ENCODE results near the gene CNTN4. TPM values are rescaled to one million over a fixed set of nuclear protein-coding genes. Genes with fewer than 3 reads are reported as not detected.
A peak's percentile ranks its signal among the peaks of the same experiment; 100 is the strongest.

The CNTN4 gene
- total RNA-seq, 1 donor from 2014 or later = 16.5 TPM

DNA sequence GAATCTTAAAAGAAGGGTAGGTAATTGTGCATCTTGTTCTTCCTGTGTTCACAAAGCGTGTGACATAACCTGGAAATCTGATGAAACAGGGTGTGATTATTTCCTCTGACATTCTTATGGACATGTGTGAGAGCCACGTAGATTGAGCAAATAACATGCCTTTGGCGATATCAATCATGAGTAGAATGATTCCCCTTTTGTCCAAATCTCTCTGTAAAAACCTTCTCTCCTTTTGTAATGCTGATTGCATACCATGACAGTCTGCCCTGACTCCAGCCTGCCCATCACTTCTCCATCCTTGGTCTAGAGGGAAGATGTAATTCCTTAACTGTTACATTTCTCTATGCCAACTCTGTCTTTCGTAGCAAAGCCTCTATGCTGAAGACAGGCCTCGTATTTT is 896.5 kb downstream of the CNTN4 start:
- no peak for DNase-seq (ENCODE audit: low read depth)
- no peaks in the 10 kb centered on the region for H3K36me3 ChIP-seq (ENCODE audit: control insufficient read depth, insufficient read depth, low read length)
- TF ChIP-seq, protein P1, sequence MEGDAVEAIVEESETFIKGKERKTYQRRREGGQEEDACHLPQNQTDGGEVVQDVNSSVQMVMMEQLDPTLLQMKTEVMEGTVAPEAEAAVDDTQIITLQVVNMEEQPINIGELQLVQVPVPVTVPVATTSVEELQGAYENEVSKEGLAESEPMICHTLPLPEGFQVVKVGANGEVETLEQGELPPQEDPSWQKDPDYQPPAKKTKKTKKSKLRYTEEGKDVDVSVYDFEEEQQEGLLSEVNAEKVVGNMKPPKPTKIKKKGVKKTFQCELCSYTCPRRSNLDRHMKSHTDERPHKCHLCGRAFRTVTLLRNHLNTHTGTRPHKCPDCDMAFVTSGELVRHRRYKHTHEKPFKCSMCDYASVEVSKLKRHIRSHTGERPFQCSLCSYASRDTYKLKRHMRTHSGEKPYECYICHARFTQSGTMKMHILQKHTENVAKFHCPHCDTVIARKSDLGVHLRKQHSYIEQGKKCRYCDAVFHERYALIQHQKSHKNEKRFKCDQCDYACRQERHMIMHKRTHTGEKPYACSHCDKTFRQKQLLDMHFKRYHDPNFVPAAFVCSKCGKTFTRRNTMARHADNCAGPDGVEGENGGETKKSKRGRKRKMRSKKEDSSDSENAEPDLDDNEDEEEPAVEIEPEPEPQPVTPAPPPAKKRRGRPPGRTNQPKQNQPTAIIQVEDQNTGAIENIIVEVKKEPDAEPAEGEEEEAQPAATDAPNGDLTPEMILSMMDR (IDR thresholded peaks at IDR 0.05; ENCODE audit: insufficient read depth, low read length, poor library complexity, severe bottlenecking) = no peak
- H3K4me3 ChIP-seq (ENCODE audit: low read depth, low read length) = no peak overlapping the region
- H3K27me3 ChIP-seq (ENCODE audit: control insufficient read depth, insufficient read depth, low read length) = no peaks in the 10 kb centered on the region

DNA sequence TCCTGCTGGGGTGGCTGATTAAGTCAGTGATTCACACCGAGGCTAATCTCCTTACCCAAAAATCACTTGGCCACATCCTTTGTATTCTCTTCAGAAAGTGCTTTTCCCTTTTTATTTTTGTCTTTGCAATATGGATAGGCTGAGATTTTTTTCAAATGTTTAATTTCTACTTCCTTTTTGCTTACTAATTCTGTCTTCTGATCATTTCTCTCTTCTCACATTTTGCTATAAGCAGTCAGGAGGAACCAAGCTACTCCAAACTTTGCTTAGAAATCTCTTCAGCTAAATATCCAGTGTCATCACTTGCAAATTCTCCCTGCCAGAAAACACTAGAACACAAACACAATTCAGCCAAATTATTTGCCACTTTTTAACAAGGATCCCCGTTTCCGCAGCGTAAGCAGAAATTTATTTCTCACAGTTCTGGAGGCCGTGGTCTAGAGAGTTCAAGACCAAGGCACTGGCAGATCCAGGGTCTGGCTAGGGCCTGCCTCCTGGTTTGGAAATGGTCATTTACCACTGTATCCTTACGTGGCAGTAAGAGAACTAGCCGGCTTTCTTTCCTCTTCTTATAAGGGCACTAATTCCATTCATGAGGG is 906.6 kb downstream of the CNTN4 start:
- TF ChIP-seq, protein P1 (IDR thresholded peaks at IDR 0.05; ENCODE audit: insufficient read depth, low read length, poor library complexity, severe bottlenecking) = no peak
- no peak for DNase-seq (ENCODE audit: low read depth)
- Histone ChIP-seq H3K36me3 (ENCODE audit: control insufficient read depth, insufficient read depth, low read length) (no peaks in the 10 kb centered on the region), H3K4me3 (ENCODE audit: low read depth, low read length) (no peak overlapping the region), H3K27me3 (ENCODE audit: control insufficient read depth, insufficient read depth, low read length) (no peaks in the 10 kb centered on the region)

DNA sequence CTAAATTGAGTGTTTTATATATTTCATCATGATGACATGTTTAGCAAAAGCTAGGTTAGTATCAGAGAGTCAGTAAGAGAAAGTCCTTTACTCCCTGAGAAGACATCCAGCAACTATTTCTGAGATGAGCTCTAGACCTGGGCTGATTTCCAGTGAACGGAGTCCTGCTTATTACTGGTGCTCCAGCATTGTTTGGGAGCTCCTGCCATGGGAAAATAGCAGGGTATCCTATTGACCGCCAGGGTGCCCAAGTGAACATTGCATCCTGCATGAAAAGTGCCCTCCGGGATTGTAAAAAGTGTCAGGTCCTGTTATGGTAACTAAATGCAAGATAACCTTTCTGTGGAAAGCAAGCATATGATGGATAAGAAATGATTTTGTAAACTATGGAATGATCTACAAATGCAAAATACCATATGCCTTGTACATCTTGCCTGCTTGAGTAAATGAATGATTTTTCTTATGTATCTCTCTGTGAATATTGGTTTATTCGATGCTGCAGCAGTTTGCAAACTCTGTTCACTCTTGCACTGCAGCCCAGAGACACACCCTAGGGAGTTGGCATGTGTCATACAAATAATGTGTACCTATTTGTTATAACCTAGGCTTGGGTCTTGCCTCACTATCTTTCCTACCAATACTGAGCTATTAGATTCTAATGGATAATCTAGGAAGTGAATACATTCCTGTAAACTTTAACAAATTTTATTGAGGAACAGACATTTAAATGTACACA is 914.8 kb downstream of the CNTN4 start:
- Histone ChIP-seq H3K36me3 (ENCODE audit: control insufficient read depth, insufficient read depth, low read length) (no peaks in the 10 kb centered on the region), H3K27me3 (ENCODE audit: control insufficient read depth, insufficient read depth, low read length) (no peaks in the 10 kb centered on the region), H3K4me3 (ENCODE audit: low read depth, low read length) (no peak overlapping the region)
- DNase-seq (ENCODE audit: low read depth) = no peak
- TF ChIP-seq, protein P1 (IDR thresholded peaks at IDR 0.05; ENCODE audit: insufficient read depth, low read length, poor library complexity, severe bottlenecking) = no peak

DNA sequence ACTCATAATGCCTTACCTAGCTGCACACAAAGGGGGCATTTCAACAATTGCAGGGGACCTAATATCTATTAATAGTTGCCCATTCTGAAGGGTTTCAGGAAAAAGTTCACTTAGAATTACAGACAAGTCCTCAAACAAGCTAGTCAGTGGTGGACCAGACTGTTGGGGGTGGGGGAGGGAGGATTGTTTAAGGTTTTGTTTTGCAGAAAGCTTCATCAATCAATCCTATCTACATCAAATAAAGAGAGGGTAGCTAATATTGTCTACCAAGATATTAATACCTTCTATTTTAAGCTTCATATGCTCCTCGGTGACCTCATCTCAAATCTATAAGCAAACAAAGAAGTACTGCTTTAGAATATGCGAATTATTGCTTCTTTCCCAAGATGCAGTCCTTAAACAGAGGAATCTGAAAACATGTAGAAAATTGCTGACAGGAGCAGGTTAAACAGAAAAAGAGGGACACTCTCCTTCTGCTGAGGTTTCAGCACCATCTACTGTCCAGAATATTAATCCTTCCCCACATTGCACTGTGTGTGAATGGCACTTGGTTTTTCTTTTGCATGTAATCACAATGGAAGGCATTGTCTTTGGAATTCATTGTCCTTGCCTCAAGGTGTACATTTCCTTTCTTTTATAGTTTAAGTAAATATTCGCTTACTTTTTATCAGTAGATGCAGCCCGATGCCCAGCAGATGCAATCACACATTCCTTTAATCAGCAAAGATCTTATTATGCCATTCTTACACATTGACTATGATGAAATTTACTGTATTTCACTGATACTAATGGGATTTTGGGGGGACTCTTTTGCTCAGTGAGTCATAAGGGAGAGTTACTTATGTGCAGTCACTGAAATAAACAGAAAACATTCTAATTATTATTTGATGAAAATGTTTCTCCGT is 916.8 kb downstream of the CNTN4 start:
- Histone ChIP-seq H3K4me3 (ENCODE audit: low read depth, low read length) (no peak overlapping the region), H3K36me3 (ENCODE audit: control insufficient read depth, insufficient read depth, low read length) (no peaks in the 10 kb centered on the region), H3K27me3 (ENCODE audit: control insufficient read depth, insufficient read depth, low read length) (no peaks in the 10 kb centered on the region)
- DNase-seq (ENCODE audit: low read depth) = no peak
- TF ChIP-seq, protein P1 (IDR thresholded peaks at IDR 0.05; ENCODE audit: insufficient read depth, low read length, poor library complexity, severe bottlenecking) = peak; percentile 39

DNA sequence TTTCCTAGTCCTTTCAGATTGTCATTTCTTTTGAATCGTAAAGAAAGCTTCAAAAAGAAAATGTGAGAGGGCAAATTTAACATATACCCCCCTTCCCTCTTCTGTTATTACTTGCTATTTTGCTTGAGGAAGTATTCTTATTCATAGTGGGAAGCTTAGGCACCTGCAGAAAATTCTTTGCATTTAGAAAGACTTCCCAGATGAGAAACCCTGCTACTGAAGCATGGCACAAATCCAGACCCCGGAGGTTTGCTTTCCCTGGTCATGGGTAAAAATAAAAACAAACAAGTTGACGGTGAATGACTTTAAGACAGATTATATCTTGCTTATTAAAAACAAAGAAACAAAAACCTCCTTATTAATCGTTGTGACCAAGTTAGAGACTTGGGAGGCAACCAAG is 917.6 kb downstream of the CNTN4 start:
- Histone ChIP-seq H3K27me3 (ENCODE audit: control insufficient read depth, insufficient read depth, low read length) (no peaks in the 10 kb centered on the region), H3K36me3 (ENCODE audit: control insufficient read depth, insufficient read depth, low read length) (no peaks in the 10 kb centered on the region), H3K4me3 (ENCODE audit: low read depth, low read length) (no peak overlapping the region)
- TF ChIP-seq, protein P1 (IDR thresholded peaks at IDR 0.05; ENCODE audit: insufficient read depth, low read length, poor library complexity, severe bottlenecking) = no peak
- DNase-seq (ENCODE audit: low read depth) = no peak

Data from kidney epithelial cell (primary cell).